Measurements from ENCODE around the gene POLR1B.
"Not testable (repeated sequence)": the region's sequence is repeated elsewhere in the genome, so short reads cannot be mapped to it uniquely, and the experiment has no call there.

The POLR1B gene, protein sequence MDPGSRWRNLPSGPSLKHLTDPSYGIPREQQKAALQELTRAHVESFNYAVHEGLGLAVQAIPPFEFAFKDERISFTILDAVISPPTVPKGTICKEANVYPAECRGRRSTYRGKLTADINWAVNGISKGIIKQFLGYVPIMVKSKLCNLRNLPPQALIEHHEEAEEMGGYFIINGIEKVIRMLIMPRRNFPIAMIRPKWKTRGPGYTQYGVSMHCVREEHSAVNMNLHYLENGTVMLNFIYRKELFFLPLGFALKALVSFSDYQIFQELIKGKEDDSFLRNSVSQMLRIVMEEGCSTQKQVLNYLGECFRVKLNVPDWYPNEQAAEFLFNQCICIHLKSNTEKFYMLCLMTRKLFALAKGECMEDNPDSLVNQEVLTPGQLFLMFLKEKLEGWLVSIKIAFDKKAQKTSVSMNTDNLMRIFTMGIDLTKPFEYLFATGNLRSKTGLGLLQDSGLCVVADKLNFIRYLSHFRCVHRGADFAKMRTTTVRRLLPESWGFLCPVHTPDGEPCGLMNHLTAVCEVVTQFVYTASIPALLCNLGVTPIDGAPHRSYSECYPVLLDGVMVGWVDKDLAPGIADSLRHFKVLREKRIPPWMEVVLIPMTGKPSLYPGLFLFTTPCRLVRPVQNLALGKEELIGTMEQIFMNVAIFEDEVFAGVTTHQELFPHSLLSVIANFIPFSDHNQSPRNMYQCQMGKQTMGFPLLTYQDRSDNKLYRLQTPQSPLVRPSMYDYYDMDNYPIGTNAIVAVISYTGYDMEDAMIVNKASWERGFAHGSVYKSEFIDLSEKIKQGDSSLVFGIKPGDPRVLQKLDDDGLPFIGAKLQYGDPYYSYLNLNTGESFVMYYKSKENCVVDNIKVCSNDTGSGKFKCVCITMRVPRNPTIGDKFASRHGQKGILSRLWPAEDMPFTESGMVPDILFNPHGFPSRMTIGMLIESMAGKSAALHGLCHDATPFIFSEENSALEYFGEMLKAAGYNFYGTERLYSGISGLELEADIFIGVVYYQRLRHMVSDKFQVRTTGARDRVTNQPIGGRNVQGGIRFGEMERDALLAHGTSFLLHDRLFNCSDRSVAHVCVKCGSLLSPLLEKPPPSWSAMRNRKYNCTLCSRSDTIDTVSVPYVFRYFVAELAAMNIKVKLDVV

DNA sequence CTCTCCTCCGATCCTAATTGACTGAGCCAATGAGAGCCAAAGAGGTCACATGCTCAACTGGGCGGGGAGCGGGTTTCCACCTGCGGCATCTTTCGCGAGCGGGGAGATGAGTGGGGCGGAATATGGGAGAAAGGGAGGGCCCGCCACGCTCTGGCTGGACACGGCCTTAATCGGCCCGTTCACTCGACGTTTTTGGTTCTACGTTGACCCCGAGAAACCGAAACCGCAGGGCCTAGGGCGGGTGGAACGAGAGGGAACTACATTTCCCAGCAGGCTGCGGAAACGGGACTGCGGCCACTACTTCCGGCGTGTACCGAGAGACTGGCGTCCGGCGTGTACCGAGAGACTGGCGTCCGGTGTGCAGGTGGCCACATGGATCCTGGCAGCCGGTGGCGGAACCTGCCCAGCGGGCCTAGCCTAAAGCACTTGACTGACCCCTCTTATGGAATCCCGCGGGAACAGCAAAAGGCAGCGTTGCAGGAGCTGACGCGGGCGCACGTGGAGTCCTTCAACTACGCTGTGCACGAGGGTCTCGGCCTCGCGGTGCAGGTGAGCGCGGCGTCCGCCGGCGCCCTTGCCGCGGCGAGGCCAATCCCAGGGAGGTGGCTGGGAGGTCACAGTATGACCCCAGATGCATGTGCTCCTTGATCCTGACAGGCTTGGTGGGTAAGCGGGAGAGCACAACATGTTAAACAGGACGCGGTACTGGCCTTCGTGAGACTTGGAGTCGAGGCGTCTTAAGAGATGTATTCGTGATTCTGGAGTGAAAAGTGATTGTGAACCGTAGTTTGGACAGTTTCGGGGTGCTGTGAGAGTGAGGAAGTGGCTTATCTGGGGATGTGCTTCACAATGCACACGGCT lies at the start of gene POLR1B:
TSS of gene POLR1B (plus strand) at position 343 of the 861 bp plus-strand sequence. CDS start at position 373, 30 bp downstream.
- Histone ChIP-seq H3K4me3 (peak within 1 kb of the TSS; percentile 87), H3K9me3 (no peaks in the 10 kb centered on the region), H3K36me3 (peaks cover 20% of the 10 kb centered on the region), H4K20me1 (peaks cover 42% of the 10 kb centered on the region), H3K4me1 (peaks cover 28% of the 10 kb centered on the region), H3K27me3 (no peaks in the 10 kb centered on the region), H3K9ac (peak within 1 kb of the TSS; percentile 95), H3K27ac (peak within 1 kb of the TSS; percentile 95), H3K4me2 (peak within 1 kb of the TSS; percentile 93)
- no peak for TF ChIP-seq Cebpa-rat (IDR thresholded peaks at IDR 0.05)

DNA sequence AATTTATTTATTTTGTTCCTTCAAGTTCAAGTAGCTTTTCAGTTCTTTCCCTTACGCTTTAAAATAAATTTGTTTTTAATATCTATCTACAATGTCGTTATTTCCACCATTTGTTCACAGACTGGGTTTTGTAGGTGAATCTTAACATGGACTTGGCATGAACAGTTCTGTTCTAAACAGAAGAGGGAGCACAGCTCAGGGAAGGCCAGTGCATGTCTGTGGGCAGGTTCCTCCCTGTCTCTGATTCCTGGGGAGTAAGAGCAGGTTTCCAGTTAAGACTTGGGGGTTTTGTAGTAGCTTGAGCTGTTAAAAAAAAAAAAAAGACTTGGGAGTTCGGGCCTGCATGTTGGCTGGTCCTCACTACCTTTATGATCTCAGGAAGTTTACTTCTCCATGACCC lies 49.2 kb upstream of the POLR1B start:
- Histone ChIP-seq H3K9me3 (no peaks in the 10 kb centered on the region), H3K27ac (no peak overlapping the region), H3K27me3 (no peaks in the 10 kb centered on the region), H3K4me2 (no peak overlapping the region), H3K36me3 (peaks cover 57% of the 10 kb centered on the region), H4K20me1 (peaks cover 7% of the 10 kb centered on the region; the same call in 1 of the 2 replicates), H3K4me3 (no peak overlapping the region), H3K9ac (no peak overlapping the region), H3K4me1 (peaks cover 11% of the 10 kb centered on the region; the same call in 1 of the 2 replicates)
- no peak for TF ChIP-seq Cebpa-rat (IDR thresholded peaks at IDR 0.05)

- H3K4me1 ChIP-seq = peaks cover 11% of the 10 kb centered on the region; the same call in 1 of the 2 replicates
- no peak overlapping the region for H3K9ac ChIP-seq
- H3K27ac ChIP-seq = no peak overlapping the region
- no peak overlapping the region for H3K4me3 ChIP-seq
- H3K9me3 ChIP-seq = no peaks in the 10 kb centered on the region
- TF ChIP-seq Cebpa-rat (IDR thresholded peaks at IDR 0.05) = no peak
- H3K27me3 ChIP-seq = no peaks in the 10 kb centered on the region
- peaks cover 5% of the 10 kb centered on the region; the same call in 1 of the 2 replicates for H4K20me1 ChIP-seq
- peaks cover 57% of the 10 kb centered on the region for H3K36me3 ChIP-seq
- H3K4me2 ChIP-seq = no peak overlapping the region
Observed at GRCh38 chr2:112493858-112494648, 48.2 kb upstream of the POLR1B start.

GRCh38 chr2:112494828-112495227 lies 47.4 kb upstream of the POLR1B start:
- H3K4me3 ChIP-seq = no peak overlapping the region
- H3K4me2 ChIP-seq = no peak overlapping the region
- H3K27ac ChIP-seq = no peak overlapping the region
- peaks cover 5% of the 10 kb centered on the region; the same call in 1 of the 2 replicates for H4K20me1 ChIP-seq
- no peaks in the 10 kb centered on the region for H3K27me3 ChIP-seq
- TF ChIP-seq Cebpa-rat (IDR thresholded peaks at IDR 0.05) = no peak
- H3K4me1 ChIP-seq = peaks cover 11% of the 10 kb centered on the region; the same call in 1 of the 2 replicates
- no peaks in the 10 kb centered on the region for H3K9me3 ChIP-seq
- no peak overlapping the region for H3K9ac ChIP-seq
- H3K36me3 ChIP-seq = peaks cover 56% of the 10 kb centered on the region

GRCh38 chr2:112495878-112496277 lies 46.4 kb upstream of the POLR1B start:
- H3K27ac ChIP-seq = not testable (repeated sequence)

GRCh38 chr2:112500850-112501484 lies 41.3 kb upstream of the POLR1B start:
- not testable (repeated sequence) for H3K4me2 ChIP-seq, H3K27ac ChIP-seq, H3K4me3 ChIP-seq, H3K9me3 ChIP-seq, H3K9ac ChIP-seq, H4K20me1 ChIP-seq, H3K27me3 ChIP-seq, H3K4me1 ChIP-seq
- peaks cover 35% of the 10 kb centered on the region for H3K36me3 ChIP-seq

More at GRCh38 chr2:112495878-112496277, 46.4 kb upstream of the POLR1B start:
- not testable (repeated sequence) for H3K27me3 ChIP-seq, H3K4me3 ChIP-seq, H3K9ac ChIP-seq, H3K9me3 ChIP-seq, H4K20me1 ChIP-seq, H3K4me2 ChIP-seq
- Histone ChIP-seq H3K36me3 (peaks cover 50% of the 10 kb centered on the region), H3K4me1 (peaks cover 11% of the 10 kb centered on the region; the same call in 1 of the 2 replicates)

DNA sequence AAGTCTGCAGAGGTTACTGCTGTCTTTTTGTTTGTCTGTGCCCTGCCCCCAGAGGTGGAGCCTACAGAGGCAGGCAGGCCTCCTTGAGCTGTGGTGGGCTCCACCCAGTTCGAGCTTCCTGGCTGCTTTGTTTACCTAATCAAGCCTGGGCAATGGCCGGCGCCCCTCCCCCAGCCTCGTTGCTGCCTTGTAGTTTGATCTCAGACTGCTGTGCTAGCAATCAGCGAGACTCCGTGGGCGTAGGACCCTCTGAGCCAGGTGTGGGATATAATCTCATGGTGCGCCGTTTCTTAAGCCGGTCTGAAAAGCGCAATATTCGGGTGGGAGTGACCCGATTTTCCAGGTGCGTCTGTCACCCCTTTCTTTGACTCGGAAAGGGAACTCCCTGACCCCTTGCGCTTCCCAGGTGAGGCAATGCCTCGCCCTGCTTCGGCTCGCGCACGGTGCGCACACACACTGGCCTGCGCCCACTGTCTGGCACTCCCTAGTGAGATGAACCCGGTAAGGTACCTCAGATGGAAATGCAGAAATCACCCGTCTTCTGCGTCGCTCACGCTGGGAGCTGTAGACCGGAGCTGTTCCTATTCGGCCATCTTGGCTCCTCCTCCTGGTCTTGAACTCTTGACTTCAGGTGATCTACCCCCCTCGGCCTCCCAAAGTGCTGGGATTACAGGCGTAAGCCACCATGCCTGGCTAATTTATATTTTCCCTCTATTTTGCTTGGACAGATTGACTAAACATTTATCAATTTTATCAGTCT lies 32.8 kb upstream of the POLR1B start:
- H3K27ac ChIP-seq, H3K4me2 ChIP-seq: not testable (repeated sequence)

More for the DNA sequence above, 32.8 kb upstream of the POLR1B start:
- not testable (repeated sequence) for H3K9ac ChIP-seq, H3K4me1 ChIP-seq, H3K4me3 ChIP-seq, H3K27me3 ChIP-seq, H4K20me1 ChIP-seq, H3K9me3 ChIP-seq
- H3K36me3 ChIP-seq = peaks cover 34% of the 10 kb centered on the region

Measured in BLaER1 (cell line).